Loucy (cell line): ENCODE data around the gene CD83.

ENCODE experiments used
- EZH2phosphoT487 ChIP-seq: fragments of 200-600 bp; IDR thresholded peaks from 2 replicates; pipeline ENCODE4 v1.6.1; 2018; ENCODE audit warnings: antibody characterized with exemption, mild to moderate bottlenecking, moderate library complexity, borderline replicate concordance
- TF ChIP-seq, protein P1 (sequence below): fragments of 200-600 bp; sonication (generic); conservative IDR thresholded peaks from 2 replicates; pipeline ENCODE4 v1.5.1; 2014; ENCODE audit warnings: mild to moderate bottlenecking, antibody characterized with exemption, low read length

DNA sequence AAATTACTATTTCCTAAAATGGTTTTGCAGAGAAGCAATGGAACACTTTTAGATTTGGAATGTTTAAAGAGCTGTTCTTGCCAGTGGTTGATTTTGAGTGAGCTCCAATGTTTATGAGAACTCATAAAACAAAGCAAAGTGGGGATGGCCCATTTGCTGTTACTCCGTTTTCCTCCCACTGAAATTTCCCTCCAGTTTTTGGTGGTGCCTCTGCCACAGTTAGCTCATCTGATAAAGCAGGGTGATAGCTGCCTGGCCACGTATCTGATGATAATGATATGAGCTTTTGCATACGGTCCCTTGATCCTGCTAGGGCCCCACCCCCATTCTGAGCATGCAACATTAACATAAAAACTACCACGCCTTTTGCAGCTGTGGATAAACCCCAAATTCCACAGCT is 10.4 kb downstream of the CD83 start:
- TF ChIP-seq, protein P1, sequence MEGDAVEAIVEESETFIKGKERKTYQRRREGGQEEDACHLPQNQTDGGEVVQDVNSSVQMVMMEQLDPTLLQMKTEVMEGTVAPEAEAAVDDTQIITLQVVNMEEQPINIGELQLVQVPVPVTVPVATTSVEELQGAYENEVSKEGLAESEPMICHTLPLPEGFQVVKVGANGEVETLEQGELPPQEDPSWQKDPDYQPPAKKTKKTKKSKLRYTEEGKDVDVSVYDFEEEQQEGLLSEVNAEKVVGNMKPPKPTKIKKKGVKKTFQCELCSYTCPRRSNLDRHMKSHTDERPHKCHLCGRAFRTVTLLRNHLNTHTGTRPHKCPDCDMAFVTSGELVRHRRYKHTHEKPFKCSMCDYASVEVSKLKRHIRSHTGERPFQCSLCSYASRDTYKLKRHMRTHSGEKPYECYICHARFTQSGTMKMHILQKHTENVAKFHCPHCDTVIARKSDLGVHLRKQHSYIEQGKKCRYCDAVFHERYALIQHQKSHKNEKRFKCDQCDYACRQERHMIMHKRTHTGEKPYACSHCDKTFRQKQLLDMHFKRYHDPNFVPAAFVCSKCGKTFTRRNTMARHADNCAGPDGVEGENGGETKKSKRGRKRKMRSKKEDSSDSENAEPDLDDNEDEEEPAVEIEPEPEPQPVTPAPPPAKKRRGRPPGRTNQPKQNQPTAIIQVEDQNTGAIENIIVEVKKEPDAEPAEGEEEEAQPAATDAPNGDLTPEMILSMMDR = no peak
- TF ChIP-seq EZH2phosphoT487 = no peak
